NCI-H187 (cell line): ENCODE results near the gene PIK3R5.

Source experiments
- DNase-seq, 2 experiments: peaks; one replicate each; lab custom pipeline; 2025; lab: John Stamatoyannopoulos, UW

Gene PIK3R5

DNA sequence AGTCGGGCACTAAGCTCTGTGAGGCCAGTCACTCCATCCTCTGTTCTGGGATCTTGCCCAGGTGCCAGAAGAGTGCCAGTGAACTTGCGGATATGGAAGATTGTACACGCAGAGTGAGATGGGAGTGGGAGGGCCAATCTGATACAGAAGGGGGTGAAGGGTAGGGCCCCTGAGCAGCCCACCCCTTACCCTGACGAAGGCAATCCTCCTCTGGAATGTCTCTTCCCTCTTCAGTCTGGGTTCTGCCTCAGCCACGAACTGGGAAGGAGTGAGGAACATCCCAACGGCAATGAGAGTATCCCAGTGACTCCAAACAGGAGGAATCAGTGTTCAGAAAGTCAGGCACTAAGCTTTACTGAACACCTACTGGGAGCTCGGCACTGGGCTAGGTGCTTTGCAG is 86.1 kb downstream of the PIK3R5 start:
- DNase-seq, result no peak

DNA sequence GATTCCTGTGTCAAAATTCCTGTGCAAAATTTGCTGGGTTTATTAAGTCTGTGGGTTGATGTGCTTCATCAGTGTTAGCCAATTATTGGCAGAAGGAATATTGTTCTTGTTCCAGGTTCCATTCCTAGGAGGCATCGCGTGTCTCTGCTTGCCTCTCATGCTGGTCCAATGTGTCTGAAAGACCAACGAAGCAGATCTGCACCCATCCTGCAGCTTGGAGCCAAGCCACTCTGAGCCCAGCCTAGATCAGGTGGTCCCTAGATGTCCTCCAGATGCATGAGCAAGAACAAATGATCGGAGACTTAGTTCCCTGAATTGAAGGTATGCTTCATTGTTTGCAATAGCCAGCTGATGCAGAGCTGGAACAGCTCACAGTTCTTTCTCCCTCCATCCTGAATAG is 87.5 kb downstream of the PIK3R5 start:
- no peak for DNase-seq

DNA sequence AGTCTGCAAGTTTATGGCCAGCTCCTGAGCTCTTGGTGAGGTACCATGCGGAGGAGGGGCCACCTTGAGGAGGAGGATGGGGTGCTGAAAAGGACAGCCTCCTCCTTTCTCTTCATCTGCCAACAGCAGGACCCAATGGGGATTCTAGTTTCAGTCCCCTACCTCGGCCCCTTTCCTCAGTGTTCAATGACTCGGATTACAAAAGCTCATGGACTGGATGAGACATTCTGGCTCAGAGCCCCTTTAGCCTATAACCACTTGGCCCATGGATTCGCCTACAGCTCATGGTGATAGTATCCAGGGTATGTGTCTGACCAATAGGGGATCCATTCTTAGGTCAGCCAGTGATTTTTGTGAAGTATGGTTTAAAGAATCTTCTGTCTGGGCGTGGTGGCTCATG is 89.5 kb downstream of the PIK3R5 start:
- DNase-seq, result no peak

DNA sequence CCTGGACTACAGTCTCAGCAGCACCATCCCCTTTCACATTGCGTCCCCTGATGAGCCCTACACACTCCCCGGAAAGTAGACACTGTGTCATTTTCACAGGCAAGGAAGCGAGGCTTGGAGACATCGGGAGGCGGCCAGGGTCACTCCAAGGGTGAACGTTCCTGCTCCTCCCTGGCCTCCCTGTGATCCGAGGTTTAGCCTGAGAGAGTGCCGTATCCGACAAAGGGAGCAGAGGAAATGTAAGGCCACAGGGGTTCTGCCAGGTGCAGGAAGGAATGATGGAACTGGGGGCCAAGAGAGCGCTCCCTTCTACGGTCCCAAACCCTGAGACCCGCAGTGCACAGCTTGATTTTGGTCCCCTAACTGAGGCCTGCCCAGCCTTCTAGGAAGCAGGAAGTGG is 90.1 kb downstream of the PIK3R5 start:
- DNase-seq, result no peak

DNA sequence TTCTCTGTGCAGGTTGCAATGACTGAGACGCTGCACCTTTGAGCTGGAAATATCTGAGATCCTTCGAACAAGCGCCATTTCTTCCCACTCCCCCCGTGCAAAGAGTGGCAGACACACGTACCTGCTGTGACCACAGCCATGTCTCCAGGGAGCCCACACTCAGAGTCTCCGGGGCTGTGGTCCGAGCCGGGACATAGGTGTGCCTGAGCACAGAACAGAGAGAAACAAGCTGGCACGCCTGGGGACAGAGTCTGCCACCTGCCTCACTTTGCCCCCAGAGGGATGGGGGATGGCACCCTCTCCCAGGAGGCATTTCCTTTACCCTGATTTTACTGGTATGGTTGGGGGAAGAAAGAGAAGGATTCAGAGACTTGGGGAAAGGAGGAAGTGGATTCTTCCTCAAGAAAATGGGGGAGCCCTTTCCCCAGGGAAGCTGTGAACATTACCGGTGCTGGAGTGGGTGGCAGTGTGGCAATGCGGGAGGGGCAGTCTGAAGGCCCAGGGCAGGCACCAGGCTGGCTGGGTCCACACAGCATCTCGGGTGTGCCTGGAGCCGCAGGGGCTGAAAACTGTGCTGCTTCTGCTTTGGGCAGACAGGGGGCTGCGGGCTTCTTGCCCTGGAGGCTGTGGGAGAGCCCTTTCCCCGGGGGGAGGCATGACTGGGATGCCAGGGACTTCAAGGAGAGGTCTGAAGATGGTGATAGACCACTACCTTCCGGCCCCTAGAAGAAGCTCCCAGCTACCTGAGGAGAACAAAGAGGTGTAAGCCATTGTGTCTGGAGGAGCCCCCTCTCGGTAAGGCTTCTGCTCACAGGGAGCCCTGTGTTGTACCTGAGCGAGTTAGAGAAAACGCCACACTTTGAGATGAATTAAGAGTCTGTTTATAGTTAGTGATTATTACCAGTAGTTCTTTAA is 91.4 kb downstream of the PIK3R5 start:
- no peak for DNase-seq

DNA sequence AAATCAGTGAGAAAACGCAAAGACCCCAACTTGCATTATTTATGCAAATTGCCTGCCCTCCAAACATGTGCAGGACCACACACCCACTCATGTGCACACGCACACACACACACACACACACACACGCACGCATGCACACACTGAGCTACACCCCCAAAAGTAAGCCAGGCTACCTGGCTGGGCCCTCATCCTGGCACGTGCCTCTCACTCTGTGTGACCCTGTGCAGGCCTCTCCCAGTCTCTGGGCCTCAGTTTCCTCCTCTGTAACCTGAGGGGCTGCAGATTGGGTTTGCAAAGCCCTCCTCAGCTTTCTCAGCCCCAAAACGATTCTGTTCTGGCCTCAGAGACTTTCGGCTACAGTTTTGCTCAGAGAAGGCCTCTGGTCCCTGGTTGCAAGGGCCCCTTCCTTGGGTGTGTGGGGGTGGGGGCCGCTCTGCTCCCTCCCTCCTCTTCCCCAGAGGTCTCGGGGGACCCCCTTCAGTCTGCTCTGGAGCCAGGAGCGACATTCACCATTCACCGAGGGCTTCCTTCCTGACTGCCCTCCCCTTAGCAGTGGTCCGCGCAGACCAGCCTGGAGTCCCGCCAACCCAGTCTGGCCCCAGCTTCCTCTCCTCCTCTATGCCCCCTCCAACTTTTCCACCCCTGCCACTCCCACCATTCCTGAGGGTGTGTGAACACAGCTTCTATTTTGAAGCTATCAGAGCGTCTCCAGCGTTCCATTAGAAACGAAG is 92.6 kb downstream of the PIK3R5 start:
- DNase-seq, result no peak

DNA sequence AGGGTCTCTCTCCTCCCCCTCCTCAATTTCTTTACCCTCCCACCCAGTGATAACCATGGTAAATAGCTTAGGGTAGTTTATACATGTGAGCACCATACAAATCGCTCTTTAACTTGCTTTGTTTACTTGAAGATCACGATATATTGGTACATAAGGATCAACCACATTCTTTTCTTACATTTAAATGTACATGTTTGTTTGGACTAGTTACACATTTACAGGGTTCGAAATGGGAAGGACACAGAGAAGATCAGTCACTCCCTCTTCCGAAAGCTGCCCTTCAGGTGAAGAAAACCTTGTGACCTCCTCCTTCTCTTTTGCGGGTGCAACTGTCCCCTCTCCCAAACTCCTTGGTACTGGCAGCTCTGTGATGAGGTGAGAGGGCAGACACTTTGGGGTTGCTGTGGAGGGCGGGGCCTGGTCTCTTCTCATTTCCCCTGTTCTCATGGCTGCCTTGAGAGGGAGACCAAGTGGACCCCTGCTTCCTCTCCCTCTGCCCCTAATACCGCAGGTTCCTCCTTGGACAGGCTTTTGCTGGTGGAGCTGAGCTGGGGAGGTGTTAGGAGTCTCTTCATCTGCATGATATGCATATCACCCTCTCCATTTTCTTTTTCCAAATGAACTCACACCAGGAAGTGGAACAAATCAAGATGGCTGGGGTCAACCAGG is 93.3 kb downstream of the PIK3R5 start:
- DNase-seq, result no peak

DNA sequence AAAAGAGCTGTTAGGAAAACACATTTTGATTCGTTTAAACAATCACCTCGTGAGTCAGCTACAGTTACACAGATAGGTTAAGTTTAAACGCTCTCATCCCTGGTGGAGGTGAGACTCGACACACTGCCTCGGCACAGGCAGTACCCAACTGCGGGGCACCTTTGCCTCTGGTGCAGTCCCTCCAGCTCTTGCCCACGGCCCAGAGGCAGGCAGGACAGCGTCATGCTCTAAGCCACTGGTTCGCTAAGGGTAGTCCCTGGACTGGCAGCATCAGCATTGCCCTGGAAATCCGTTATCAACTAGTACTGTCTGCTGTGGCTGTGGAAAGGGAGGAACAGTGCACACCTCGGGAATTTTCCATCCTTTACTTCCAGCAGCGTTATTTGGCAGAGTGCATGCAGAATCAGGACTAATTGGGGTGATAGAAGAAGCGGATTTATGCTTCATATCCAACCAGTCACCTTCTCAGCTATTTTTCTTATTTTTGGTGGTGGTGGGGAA is 94.4 kb downstream of the PIK3R5 start:
- no peak for DNase-seq

DNA sequence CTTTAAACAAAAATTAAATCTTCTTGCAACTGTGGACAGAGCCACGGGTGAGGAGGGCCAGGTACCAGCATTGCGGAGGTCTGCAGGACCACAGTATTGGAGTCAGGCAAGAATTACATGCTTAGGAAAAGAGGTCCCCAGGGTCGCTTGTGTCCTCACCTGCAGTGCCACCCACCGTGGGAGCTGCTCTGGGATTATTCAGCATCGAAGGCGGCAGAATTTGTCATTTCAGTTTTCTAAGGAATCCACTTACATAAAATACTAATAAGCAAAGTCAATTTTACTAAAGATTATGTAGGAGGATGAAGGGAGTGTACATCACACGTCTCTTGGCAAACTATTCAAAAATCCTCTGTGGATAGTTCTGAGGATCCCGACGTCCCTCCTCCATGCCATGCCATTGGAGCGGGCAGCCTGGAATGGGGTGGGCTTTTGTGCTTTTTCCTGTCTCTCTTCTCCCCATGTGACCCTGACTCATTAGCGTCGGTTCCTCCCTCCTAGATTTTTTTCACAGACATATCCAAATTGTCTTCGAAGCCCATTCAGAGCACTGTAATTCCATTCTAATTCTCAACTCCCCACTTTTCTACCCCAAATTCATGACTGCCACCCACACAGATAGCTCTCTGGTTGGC is 95.0 kb downstream of the PIK3R5 start:
- DNase-seq, result no peak

DNA sequence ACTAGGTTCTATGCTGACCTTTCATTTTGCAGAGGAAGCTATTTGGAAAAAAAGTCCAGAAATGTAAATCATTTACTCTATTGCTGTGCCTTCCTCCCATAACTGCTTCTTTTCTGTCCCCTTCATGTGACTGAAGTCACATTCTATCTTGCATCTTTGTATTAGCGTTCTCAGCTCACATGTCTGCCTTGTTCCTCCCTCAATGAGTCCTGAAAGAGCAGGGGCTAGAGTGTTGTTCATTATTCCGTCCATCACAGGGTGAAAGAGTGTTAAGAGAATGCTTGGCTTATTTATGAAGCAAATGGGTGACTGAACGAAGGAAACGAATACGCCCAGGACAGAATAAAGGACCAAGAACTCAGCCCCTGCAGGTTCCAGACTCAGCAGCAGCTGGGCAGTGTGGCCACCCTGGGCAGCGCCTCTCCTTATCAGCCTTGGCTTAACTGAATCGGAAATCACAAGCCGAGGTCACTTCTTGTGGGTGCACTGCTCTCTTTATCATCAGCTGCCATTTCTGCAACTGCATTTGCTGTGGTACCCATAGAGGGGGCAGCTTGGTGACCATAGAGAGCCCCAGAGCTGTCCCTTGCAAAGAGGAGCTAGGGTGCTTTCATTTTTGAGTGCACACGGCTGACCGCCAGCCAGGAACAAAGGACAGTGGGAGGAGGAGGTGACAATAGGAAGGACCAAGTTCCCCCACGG is 96.2 kb downstream of the PIK3R5 start:
- DNase-seq, result no peak

DNA sequence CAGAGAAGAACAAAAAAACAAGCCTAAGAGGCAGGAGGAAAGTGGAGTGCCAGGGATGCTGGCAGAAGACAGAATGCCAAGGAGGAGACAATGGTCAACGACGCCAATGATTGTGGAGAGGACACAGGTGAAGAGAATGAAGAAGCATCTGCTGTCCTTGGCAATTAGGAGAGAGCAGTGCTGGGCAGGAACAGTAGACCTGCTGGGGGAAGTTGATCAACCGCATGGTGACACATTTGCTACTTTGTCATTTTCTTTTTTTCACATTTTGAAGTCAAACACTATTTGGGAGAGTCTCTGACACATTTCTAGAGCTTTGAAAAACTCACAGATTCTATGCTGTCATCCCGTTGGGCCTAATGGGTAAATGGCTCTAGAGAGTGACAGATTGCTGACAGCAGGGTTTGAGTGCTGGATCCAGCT is 97.0 kb downstream of the PIK3R5 start:
- DNase-seq, result no peak

DNA sequence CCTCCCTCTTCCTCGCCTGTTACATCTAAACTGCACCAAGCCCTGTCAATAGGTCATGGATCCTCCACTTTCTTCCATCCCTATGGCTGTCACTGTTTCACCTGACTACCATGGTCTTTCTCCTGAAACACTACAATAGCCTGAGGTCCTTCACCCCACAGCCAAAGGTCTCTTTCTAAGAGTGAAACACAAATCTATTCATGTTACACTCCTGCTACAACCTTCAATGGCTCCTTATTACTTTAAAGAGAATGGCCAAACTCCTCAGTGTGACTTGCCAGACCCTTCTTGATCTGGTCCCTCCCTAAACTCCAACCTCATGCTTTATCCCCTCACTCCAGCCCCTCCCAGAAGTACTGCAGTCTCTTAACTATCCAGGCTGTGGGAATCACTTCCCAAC is 97.4 kb downstream of the PIK3R5 start:
- no peak for DNase-seq

DNA sequence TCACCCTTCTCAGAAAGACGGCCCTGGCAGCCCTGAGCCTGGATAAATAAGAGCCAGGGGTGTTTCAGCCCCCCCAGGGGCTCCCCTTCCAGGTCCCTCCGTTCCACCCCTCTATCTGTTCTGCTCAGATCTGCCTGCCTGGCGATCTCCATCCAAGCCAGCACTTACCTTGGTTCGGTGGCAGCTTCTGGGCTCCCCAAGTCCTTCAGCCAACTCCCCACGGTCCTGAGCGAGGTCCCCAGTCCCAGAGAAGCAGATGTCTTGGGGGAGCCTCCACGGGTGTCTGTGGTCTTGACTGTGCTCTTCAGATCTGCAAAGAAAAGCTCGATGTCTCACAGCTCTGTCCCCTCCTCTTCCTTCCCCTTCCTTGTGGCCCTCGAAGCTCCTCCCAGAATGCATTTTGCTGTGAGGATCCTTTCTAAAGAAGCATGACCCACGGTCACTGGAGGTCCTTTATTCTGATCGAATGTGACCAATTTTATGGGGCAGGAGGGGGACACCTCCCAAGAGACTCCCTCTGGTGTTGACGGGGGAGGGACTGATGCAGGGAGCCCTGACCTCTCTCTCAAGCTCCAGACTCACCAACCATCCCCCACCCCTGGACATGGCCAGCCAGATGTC is 98.0 kb downstream of the PIK3R5 start, which contains the start of gene PIK3R6:
Gene PIK3R6 (minus strand): TSS at position 314 of the 621 bp plus-strand sequence. CDS start 17,880 bp downstream, outside the sequence.
- DNase-seq, result no peak

DNA sequence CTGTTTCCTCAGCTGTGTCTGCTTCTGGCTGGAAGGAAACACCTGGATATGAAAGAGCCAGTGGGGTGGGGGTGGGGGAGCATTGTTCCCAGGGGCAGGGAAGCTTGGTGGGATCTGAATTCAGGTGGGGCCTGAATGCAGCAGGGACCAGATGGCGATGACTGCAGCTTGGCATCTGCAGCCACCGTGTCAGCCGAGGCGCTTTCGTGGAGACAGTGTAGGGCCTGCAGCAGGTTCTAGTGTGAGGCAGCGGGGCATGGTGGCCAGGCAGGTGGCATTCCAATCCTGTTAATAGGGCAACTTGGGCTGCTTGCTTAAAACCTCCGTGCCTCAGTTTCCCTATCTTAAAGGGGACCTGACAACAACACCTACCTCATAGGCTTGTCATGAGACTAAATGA is 99.7 kb downstream of the PIK3R5 start:
- DNase-seq, result no peak

DNA sequence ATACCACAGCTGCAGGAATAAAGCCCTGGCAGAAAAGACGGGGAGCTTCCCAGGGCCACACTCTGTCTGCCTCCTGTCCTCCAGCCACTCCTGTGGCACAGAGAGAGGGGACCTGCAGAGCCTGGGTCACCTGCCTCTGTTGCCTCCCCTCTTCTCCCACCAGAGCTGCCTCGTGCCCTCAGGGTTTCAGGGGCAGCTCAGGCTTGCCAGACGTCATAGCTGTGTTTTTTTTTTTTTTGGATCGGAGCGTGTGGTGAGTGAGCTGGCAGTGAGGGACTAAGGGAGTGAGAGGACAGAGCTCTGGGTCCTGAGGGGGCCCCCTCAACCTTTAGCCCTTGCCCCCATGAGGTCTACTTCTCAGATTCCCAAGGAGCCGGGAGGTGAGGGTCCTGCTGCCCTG is 100.1 kb downstream of the PIK3R5 start:
- no peak for DNase-seq

DNA sequence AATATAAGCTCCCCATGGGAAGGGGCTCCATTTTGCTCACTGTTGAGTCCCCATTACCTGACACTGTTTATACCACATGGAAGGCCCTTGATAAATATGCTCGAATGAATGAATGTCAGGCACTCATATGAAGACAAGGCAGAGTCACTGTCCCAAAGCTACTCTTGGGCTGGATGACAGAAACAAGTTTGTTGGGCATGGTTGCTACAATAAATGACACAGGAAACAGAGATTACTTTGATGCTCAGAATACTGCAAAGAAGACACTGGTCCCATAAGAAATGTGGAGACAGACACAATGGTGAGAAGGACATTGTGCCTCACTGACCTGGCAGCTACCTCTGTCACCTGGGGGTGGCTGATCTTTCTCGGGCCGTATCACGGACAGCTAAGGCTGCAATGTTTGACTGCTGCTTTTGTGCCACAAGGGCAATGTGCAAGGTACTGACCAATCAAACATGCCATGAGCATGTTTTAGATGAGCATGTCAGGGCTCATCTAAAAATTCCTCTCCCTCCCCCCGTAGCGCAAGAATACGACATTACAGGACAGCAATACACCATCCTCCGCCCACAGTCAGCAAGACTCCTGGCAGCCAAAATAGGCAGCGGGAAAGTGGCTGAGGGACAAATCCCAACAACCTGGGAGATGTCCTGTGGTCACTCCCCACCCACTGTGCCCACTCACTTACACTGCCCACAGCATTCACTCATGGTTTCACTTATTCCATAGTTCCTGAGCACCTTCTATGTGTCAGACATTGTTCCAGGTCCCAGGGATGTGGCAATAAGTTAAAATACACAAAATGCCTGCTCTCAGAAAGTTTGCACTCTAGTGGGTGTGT is 103.1 kb downstream of the PIK3R5 start:
- no peak for DNase-seq

DNA sequence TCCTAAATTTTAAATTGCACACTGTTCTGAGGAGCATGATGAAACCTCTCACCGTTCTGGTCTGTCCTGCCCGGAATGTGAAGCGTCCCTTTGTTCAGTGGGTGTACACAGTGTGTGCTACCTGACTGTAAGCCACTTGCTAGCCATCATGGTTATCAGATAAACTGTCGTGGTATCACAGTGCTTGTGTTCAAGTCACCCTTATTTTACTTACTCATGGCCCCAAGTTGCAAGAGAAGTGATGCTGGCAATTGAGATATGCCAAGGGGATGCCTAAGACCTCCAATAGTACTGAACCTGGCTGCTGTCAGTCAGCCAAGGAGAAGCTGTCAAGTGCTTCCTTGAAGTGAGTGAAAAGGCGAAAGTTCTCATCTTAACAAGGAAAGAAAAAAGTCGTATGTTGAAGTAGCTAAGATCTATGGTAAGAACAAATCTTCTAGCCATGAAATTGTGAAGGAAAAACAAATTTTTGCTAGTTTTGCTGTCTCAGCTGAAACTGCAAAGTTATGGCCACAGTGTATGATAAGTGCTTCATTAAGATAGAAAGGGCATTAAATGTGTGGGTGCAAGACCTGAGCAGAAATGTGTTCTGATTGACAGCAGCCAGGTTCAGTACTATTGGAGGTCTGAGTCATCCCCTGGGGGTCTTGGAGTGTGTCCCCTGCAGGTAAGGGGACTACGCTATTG is 103.9 kb downstream of the PIK3R5 start:
- DNase-seq, result no peak

DNA sequence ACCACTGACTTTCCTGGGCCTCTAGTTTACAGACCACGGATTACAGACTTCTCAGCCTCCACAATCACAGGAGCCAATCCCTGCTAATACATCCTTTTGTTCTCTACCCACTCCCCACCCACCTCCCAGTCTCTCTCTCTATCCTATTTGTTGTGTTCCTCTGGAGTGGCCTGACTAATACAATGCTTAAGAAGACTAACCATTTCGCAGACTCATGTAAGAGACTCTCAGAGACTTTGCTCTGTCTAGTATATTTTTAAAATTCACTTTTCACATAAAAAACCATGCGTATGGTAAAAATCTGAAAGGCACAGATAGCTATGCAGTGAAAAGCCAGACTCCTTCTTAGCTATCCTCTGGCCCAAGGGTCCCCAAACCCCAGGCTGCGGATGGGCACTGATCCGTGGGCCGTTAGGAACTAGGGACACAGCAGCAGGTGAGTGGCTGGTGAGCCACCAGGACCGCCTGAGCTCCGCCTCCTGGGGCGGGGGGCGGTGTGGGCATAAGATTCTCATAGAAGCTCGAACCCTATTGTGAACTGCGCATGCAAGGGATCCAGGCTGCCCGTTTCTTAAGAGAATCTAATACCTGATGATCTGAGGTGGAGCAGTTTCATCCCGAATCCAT is 105.6 kb downstream of the PIK3R5 start:
- DNase-seq, result no peak
